Transverse colon (tissue), 4 donors: Measurements from ENCODE around the gene NAT14.

Experiments
- CTCF ChIP-seq, 5 experiments: fragments of 200-600 bp in 3 of 5; fragments of 450-650 bp in 2 of 5; sonication (generic) in 3 of 5; IDR thresholded peaks; 1 replicate in 2 of 5; 2 replicates in 3 of 5; pipeline ENCODE4 v1.5.1; 2016 to 2017; ENCODE audit warnings: antibody characterized with exemption in 5 of 5, inconsistent platforms in 3 of 5, mild to moderate bottlenecking in 2 of 5, moderate library complexity in 1 of 5
- EP300 ChIP-seq: sonication (generic); formaldehyde crosslinking; IDR thresholded peaks from one replicate; pipeline ENCODE4 v1.6.1; 2017; ENCODE audit warnings: antibody characterized with exemption, low read depth
- POLR2A ChIP-seq: fragments of 450-650 bp; IDR thresholded peaks from one replicate; pipeline ENCODE4 v1.6.1; 2016; ENCODE audit warnings: antibody characterized with exemption, mild to moderate bottlenecking, moderate library complexity
- POLR2AphosphoS5 ChIP-seq, 3 donors: sonication (generic); formaldehyde crosslinking; IDR thresholded peaks; one replicate each; pipeline ENCODE4 v1.6.1; 2016; ENCODE audit warnings: antibody characterized with exemption in 3 of 3

- no peak for TF ChIP-seq POLR2AphosphoS5 (IDR thresholded peaks at IDR 0.05)
- no peak for TF ChIP-seq CTCF (IDR thresholded peaks at IDR 0.05)
- no peak for TF ChIP-seq POLR2A
- TF ChIP-seq EP300 = no peak
Measured at GRCh38 chr19:55497763-55498162, 12.8 kb downstream of the NAT14 start.
